ENCODE measurements around the gene SEMA6B. TPM values are rescaled to one million over a fixed set of nuclear protein-coding genes. Genes with fewer than 3 reads are reported as not detected.

Gene SEMA6B
- total and polyA plus RNA-seq, 10 of the 15 experiments (the other 5 are each of a cell fraction or from before 2014, with no cell fraction given): 0.13 TPM; not detected in 9

GRCh38 chr19:4539169-4539692 is 20.3 kb downstream of the SEMA6B start (continued):
- no peak for TF ChIP-seq ASH2L (IDR thresholded peaks at IDR 0.05; ENCODE audit: borderline replicate concordance, low read depth)
- no peak for TF ChIP-seq TCF7 (IDR thresholded peaks at IDR 0.05; ENCODE audit: borderline replicate concordance)
- no peak for TF ChIP-seq CHD1 (IDR thresholded peaks at IDR 0.05; ENCODE audit: low read depth, low read length)
- no peak for TF ChIP-seq BMI1 (IDR thresholded peaks at IDR 0.05; ENCODE audit: borderline replicate concordance)
- no peak for TF ChIP-seq SMC3 (IDR thresholded peaks at IDR 0.05; ENCODE audit: borderline replicate concordance, low read length)
- TF ChIP-seq MYB (IDR thresholded peaks at IDR 0.05; ENCODE audit: borderline replicate concordance, low read depth, low read length): no peak
- no peak for TF ChIP-seq NR2C1 (IDR thresholded peaks at IDR 0.05)

- peaks cover 12% of the 10 kb centered on the region for H3K4me1 ChIP-seq (ENCODE audit: control insufficient read depth, insufficient read depth, low read length)
- no peak overlapping the region for H3K9ac ChIP-seq (ENCODE audit: control insufficient read depth, insufficient read depth, low read length)
- H3K27me3 ChIP-seq (replicated peaks in 1 of 2; ENCODE audit: control insufficient read depth in 2 of 2, insufficient read depth in 2 of 2, low read length in 1 of 2): no peaks in the 10 kb centered on the region; a peak in 1 of 4 replicates
- ChIA-PET RAD21 (ENCODE audit: unreplicated experiment) (no interaction called here), SMC1A (ENCODE audit: uncharacterized antibody, unreplicated experiment) (interaction anchor here (1.8 kb wide), 1 partner anchor 14 kb away, joined by 4 read pairs; no protein-coding TSS in a partner anchor), POLR2A (no interaction called here), CTCF (interaction anchor here (0.6 to 4.8 kb wide), 4 partner anchors 14 to 94 kb away, joined by 3 to 44 read pairs (median 6); no protein-coding TSS in a partner anchor)
- no peak for TF ChIP-seq SRF (IDR thresholded peaks at IDR 0.05; ENCODE audit: low read depth in 2 of 2, low read length in 2 of 2)
- TF ChIP-seq HDAC2 (IDR thresholded peaks at IDR 0.05): no peak
- no peak for TF ChIP-seq NFYB (IDR thresholded peaks at IDR 0.05; ENCODE audit: insufficient read depth, low read depth, low read length)
- no peak for TF ChIP-seq HDGF (IDR thresholded peaks at IDR 0.05)
- no peak for TF ChIP-seq RAD51 (IDR thresholded peaks at IDR 0.05)
- TF ChIP-seq USF1 (IDR thresholded peaks at IDR 0.05; ENCODE audit: borderline replicate concordance, extremely low read length, insufficient read depth, low read depth, low read length): no peak
- no peak for TF ChIP-seq IRF5 (IDR thresholded peaks at IDR 0.05; ENCODE audit: borderline replicate concordance)
- no peak for TF ChIP-seq IRF3 (IDR thresholded peaks at IDR 0.05)
- TF ChIP-seq JUNB (IDR thresholded peaks at IDR 0.05): no peak
- TF ChIP-seq WRNIP1 (IDR thresholded peaks at IDR 0.05; ENCODE audit: borderline replicate concordance, low read depth, low read length): no peak
- TF ChIP-seq NFXL1 (IDR thresholded peaks at IDR 0.05; ENCODE audit: borderline replicate concordance): no peak
- H3K27ac ChIP-seq (ENCODE audit: control insufficient read depth, insufficient read depth): no peak overlapping the region
- H4K20me1 ChIP-seq (ENCODE audit: control insufficient read depth, insufficient read depth): no peaks in the 10 kb centered on the region
- in situ Hi-C loops (cut with MboI): no loop called here
- WGBS (ENCODE audit: insufficient coverage, insufficient replicate concordance, low lambda C conversion rate, missing lambda C conversion rate): 73% methylated on average over 12 of the region's 13 CpGs
- ATAC-seq (no peak), FAIRE-seq (no peak), DNase-seq (ENCODE audit: low read depth, low spot score) (no peak)
- intact Hi-C loops (cut with micrococcal nuclease; ENCODE audit: unreplicated experiment): no loop called here
- H2AFZ ChIP-seq (ENCODE audit: control insufficient read depth, low read depth, low read length): no peak overlapping the region
- no TSS peak for BruUV-seq (replicated peaks)
- H3K79me2 ChIP-seq (ENCODE audit: control insufficient read depth, insufficient read depth, low read length): no peaks in the 10 kb centered on the region
- no peak overlapping the region for H3K4me3 ChIP-seq
- H3K9me3 ChIP-seq (replicated peaks; ENCODE audit: control insufficient read depth, insufficient read depth, low read length): peaks cover 2% of the 10 kb centered on the region; the same call in 2 of the 3 replicates
- H3K36me3 ChIP-seq (ENCODE audit: control insufficient read depth in 2 of 2, insufficient read depth in 2 of 2, low read length in 1 of 2): no peaks in the 10 kb centered on the region
- H3K4me2 ChIP-seq (ENCODE audit: control insufficient read depth, insufficient read depth): no peak overlapping the region
Measured at GRCh38 chr19:4538601-4538954, 20.9 kb downstream of the SEMA6B start.

Data from GM12878 (cell line).